ENCODE results near the gene SMC6. TPM values are rescaled to one million over a fixed set of nuclear protein-coding genes. Genes with fewer than 3 reads are reported as not detected.
A peak's percentile ranks its signal among the peaks of the same experiment; 100 is the strongest.

SMC6 gene
- polyA plus RNA-seq, 3 donors, result 3.8 to 6.1 (median 5.1) TPM

GRCh38 chr2:17756668-17757067, 3.1 kb upstream of the SMC6 start:
- no peaks in the 10 kb centered on the region for H4K20me1 ChIP-seq (ENCODE audit: insufficient read depth, low read length)
- H3K27ac ChIP-seq (ENCODE audit: low read depth in 1 of 2, low read length in 2 of 2), result no peak overlapping the region
- Mint-ChIP-seq H3K27me3 (ENCODE audit: low read depth in 3 of 3) (no peaks in the 10 kb centered on the region), H3K9me3 (no peaks in the 10 kb centered on the region), H3K4me3 (no peak overlapping the region), H3K36me3 (peaks cover 0 to 3% of the 10 kb centered on the region in 2 donors), H3K27ac (no peak overlapping the region), H3K4me1 (peaks cover 47% of the 10 kb centered on the region)
- no CpG with 5 or more reads among the region's 6 CpGs for WGBS (ENCODE audit: insufficient coverage)
- H2AFZ ChIP-seq (ENCODE audit: insufficient read depth, low read depth, low read length, poor library complexity, severe bottlenecking), result no peak overlapping the region
- peaks cover 29 to 34% of the 10 kb centered on the region in 2 donors for H3K4me1 ChIP-seq (ENCODE audit: control insufficient read depth in 1 of 2, insufficient read depth in 2 of 2, low read length in 2 of 2)
- no peaks in the 10 kb centered on the region for H3K9me3 ChIP-seq (replicated peaks in 1 of 2; ENCODE audit: control insufficient read depth in 1 of 2, insufficient read depth in 1 of 2, low read length in 2 of 2)
- no peak overlapping the region for H3K4me2 ChIP-seq (replicated peaks; ENCODE audit: extremely low read depth, low read length, poor library complexity, severe bottlenecking)
- H3K4me3 ChIP-seq (replicated peaks in 1 of 3; ENCODE audit: low read depth in 2 of 3, low read length in 3 of 3), result no peak overlapping the region
- TF ChIP-seq, protein P1, sequence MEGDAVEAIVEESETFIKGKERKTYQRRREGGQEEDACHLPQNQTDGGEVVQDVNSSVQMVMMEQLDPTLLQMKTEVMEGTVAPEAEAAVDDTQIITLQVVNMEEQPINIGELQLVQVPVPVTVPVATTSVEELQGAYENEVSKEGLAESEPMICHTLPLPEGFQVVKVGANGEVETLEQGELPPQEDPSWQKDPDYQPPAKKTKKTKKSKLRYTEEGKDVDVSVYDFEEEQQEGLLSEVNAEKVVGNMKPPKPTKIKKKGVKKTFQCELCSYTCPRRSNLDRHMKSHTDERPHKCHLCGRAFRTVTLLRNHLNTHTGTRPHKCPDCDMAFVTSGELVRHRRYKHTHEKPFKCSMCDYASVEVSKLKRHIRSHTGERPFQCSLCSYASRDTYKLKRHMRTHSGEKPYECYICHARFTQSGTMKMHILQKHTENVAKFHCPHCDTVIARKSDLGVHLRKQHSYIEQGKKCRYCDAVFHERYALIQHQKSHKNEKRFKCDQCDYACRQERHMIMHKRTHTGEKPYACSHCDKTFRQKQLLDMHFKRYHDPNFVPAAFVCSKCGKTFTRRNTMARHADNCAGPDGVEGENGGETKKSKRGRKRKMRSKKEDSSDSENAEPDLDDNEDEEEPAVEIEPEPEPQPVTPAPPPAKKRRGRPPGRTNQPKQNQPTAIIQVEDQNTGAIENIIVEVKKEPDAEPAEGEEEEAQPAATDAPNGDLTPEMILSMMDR (IDR thresholded peaks at IDR 0.05), result no peak
- peaks cover 93% of the 10 kb centered on the region for H3K79me2 ChIP-seq (ENCODE audit: insufficient read depth, low read length)
- no peak overlapping the region for H3K9ac ChIP-seq (ENCODE audit: insufficient read depth, low read length, poor library complexity, severe bottlenecking)
- intact Hi-C loops (cut with micrococcal nuclease), result no loop called here
- no peaks in the 10 kb centered on the region for H3K36me3 ChIP-seq (replicated peaks in 1 of 2; ENCODE audit: control insufficient read depth in 1 of 2, insufficient read depth in 2 of 2, low read length in 2 of 2)
- no peak for DNase-seq
- no peaks in the 10 kb centered on the region for H3K27me3 ChIP-seq (ENCODE audit: control insufficient read depth in 2 of 2, insufficient read depth in 2 of 2, low read length in 2 of 2)

GRCh38 chr2:17754773-17755425, 1.3 kb upstream of the SMC6 start:
- WGBS (ENCODE audit: insufficient coverage), result 25% methylated on average over 3 of the region's 8 CpGs
- no peaks in the 10 kb centered on the region for H3K36me3 Mint-ChIP-seq
- H3K79me2 ChIP-seq (ENCODE audit: insufficient read depth, low read length), result peaks cover 78% of the 10 kb centered on the region
- peak overlapping the region; percentile 97 for H3K4me2 ChIP-seq (replicated peaks; ENCODE audit: extremely low read depth, low read length, poor library complexity, severe bottlenecking)
- peaks cover 44% of the 10 kb centered on the region for H3K4me1 Mint-ChIP-seq
- H3K36me3 ChIP-seq (replicated peaks in 1 of 2; ENCODE audit: control insufficient read depth in 1 of 2, insufficient read depth in 2 of 2, low read length in 2 of 2), result no peaks in the 10 kb centered on the region
- H3K27ac ChIP-seq (ENCODE audit: low read depth in 1 of 2, low read length in 2 of 2), result peak overlapping the region; percentile 96 to 97
- intact Hi-C loops (cut with micrococcal nuclease), result no loop called here
- peak overlapping the region; percentile 95 to 99 (median 98) for H3K27ac Mint-ChIP-seq
- peak overlapping the region; percentile 97 for H3K4me3 Mint-ChIP-seq
- peak overlapping the region; percentile 73 to 94 (median 74) for H3K4me3 ChIP-seq (replicated peaks in 1 of 3; ENCODE audit: low read depth in 2 of 3, low read length in 3 of 3)
- H3K27me3 ChIP-seq (ENCODE audit: control insufficient read depth in 2 of 2, insufficient read depth in 2 of 2, low read length in 2 of 2), result no peaks in the 10 kb centered on the region
- TF ChIP-seq, protein P1 (IDR thresholded peaks at IDR 0.05), result no peak
- H3K4me1 ChIP-seq (ENCODE audit: control insufficient read depth in 1 of 2, insufficient read depth in 2 of 2, low read length in 2 of 2), result peaks cover 25 to 33% of the 10 kb centered on the region in 2 donors
- H3K9ac ChIP-seq (ENCODE audit: insufficient read depth, low read length, poor library complexity, severe bottlenecking), result peak overlapping the region; percentile 91
- no peak for DNase-seq
- H3K9me3 Mint-ChIP-seq, result no peaks in the 10 kb centered on the region
- peak overlapping the region; percentile 98 for H2AFZ ChIP-seq (ENCODE audit: insufficient read depth, low read depth, low read length, poor library complexity, severe bottlenecking)
- no peaks in the 10 kb centered on the region for H3K27me3 Mint-ChIP-seq (ENCODE audit: low read depth in 3 of 3)
- H4K20me1 ChIP-seq (ENCODE audit: insufficient read depth, low read length), result no peaks in the 10 kb centered on the region
- no peaks in the 10 kb centered on the region for H3K9me3 ChIP-seq (replicated peaks in 1 of 2; ENCODE audit: control insufficient read depth in 1 of 2, insufficient read depth in 1 of 2, low read length in 2 of 2)

All from CD14-positive monocyte (primary cell).